HEK293T (cell line): ENCODE measurements around the gene TEX52.

Experiments
- PKNOX1 ChIP-seq: fragments of 450-650 bp; IDR thresholded peaks from 2 replicates; pipeline ENCODE4 v1.6.1; 2016
- TARDBP ChIP-seq: fragments of 450-650 bp; IDR thresholded peaks from 2 replicates; pipeline ENCODE4 v1.6.1; 2016

- TF ChIP-seq TARDBP (no peak), PKNOX1 (no peak)
These were observed 13.9 kb downstream of the TEX52 start for GRCh38 chr12:2842948-2843347.
